Measurements from ENCODE around the gene CCDC192. TPM values are rescaled to one million over a fixed set of nuclear protein-coding genes. Genes with fewer than 3 reads are reported as not detected.

The CCDC192 gene
- total and polyA plus RNA-seq, 8 donors: 0.81 to 1.6 (median 1.2) TPM; not detected in 2

DNA sequence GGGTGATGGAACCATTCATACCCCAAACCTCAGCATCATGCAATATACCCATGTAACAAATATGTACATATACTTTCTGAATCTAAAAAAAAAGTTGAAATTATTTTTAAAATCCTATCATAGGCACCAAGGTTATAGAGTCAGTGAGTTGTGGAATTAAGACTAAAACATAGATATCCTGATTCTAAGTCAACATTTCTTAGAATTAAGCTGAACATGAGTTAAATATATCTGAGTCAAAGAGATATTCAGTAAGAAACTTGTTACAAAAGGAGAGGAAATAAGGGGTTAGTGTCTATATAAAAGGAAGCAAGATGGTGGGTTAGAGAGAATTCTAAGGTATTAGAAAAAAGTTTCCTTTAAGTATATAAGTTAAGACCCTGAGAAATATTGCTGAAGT is 89.9 kb downstream of the CCDC192 start:
- Histone ChIP-seq H3K36me3 (no peaks in the 10 kb centered on the region), H3K27me3 (no peaks in the 10 kb centered on the region), H3K27ac (no peak overlapping the region), H3K4me1 (no peaks in the 10 kb centered on the region), H3K4me3 (no peak overlapping the region), H3K9me3 (peaks cover 0 to 28% of the 10 kb centered on the region in 2 donors)
- DNase-seq (no peak), ATAC-seq (no peak)
- TF ChIP-seq, protein P1, sequence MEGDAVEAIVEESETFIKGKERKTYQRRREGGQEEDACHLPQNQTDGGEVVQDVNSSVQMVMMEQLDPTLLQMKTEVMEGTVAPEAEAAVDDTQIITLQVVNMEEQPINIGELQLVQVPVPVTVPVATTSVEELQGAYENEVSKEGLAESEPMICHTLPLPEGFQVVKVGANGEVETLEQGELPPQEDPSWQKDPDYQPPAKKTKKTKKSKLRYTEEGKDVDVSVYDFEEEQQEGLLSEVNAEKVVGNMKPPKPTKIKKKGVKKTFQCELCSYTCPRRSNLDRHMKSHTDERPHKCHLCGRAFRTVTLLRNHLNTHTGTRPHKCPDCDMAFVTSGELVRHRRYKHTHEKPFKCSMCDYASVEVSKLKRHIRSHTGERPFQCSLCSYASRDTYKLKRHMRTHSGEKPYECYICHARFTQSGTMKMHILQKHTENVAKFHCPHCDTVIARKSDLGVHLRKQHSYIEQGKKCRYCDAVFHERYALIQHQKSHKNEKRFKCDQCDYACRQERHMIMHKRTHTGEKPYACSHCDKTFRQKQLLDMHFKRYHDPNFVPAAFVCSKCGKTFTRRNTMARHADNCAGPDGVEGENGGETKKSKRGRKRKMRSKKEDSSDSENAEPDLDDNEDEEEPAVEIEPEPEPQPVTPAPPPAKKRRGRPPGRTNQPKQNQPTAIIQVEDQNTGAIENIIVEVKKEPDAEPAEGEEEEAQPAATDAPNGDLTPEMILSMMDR (IDR thresholded peaks at IDR 0.05): no peak
- intact Hi-C loops (cut with DNase I): no loop called here

DNA sequence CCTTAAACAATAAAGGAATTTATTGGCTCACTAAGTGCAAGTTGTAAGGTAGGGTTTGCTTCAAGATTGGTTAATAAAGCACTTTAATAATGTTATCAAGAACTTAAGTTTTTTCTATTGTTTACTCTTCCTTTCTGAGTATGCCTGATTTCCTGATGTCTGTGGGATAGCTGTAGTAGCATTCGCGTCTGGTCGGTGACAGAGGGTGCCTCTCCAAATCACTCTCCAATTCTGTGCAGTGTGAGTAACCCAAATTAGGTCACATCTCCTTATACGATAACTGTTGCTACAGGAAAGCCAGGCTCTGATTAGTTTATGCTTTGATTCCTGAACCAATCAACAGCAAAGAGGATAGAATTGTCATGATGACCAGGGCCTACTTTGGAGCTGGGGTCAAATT is 90.7 kb downstream of the CCDC192 start:
- TF ChIP-seq, protein P1 (IDR thresholded peaks at IDR 0.05): no peak
- Histone ChIP-seq H3K27ac (no peak overlapping the region), H3K9me3 (peaks cover 0 to 28% of the 10 kb centered on the region in 2 donors), H3K27me3 (no peaks in the 10 kb centered on the region), H3K4me1 (no peaks in the 10 kb centered on the region), H3K36me3 (no peaks in the 10 kb centered on the region), H3K4me3 (no peak overlapping the region)
- peak; percentile 83 for ATAC-seq
- DNase-seq: no peak
- intact Hi-C loops (cut with DNase I): no loop called here

DNA sequence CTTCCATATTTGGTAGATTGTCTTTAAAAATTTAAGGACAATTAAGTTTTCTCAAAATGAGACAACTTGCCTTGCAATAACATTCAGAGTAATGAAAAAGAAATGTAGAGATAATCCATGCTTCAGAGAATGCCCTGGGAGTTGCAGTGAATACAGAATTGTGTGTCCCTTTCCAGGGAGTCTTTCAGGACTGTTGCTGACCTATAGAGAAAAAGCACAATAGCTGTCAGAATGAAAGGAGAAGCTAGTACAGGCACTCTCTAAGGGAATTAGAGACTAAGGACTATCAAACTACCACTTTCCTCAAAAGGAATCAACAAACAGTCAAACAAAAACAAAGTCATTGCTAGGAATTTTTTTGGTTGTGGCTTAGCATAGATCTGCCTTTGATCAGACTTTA is 93.0 kb downstream of the CCDC192 start:
- H3K27me3 ChIP-seq: no peaks in the 10 kb centered on the region
- no peak for ATAC-seq
- TF ChIP-seq, protein P1 (IDR thresholded peaks at IDR 0.05): no peak
- no peaks in the 10 kb centered on the region for H3K4me1 ChIP-seq
- H3K4me3 ChIP-seq: no peak overlapping the region
- peaks cover 0 to 13% of the 10 kb centered on the region in 2 donors for H3K9me3 ChIP-seq
- intact Hi-C loops (cut with DNase I): no loop called here
- H3K36me3 ChIP-seq: no peaks in the 10 kb centered on the region
- H3K27ac ChIP-seq: no peak overlapping the region
- DNase-seq: no peak

DNA sequence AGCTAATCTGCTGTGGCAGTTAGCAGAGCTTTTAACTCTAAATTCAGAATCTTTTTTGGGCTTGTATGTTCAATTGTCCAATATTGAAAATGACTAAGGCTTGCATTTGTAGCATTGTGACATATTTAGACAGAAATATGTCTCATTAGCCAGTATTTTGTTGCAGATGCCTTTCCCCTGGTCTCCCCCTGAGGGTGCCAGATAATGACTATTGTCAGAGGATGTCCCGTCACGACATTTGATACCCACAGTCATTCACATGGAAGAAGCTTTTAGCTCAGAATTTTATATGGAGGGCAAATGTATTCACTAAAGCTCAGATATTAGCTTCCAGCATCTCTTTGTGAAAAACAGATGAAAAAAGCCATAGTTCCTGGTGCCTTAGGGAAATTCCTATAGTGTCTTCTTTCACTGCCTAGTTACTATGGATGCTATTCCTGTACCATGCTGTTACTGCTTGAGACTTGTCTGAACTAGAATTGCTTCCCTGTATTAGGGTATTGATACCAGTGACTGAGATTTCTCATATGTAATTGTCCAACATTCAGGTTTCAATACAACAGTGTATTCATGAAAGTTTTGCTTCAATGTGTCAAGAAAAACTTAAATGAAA is 96.2 kb downstream of the CCDC192 start:
- Histone ChIP-seq H3K4me1 (no peaks in the 10 kb centered on the region), H3K27me3 (no peaks in the 10 kb centered on the region), H3K4me3 (no peak overlapping the region), H3K36me3 (no peaks in the 10 kb centered on the region), H3K9me3 (no peaks in the 10 kb centered on the region), H3K27ac (no peak overlapping the region)
- DNase-seq: no peak
- TF ChIP-seq, protein P1 (IDR thresholded peaks at IDR 0.05): no peak
- intact Hi-C loops (cut with DNase I): no loop called here
- no peak for ATAC-seq

DNA sequence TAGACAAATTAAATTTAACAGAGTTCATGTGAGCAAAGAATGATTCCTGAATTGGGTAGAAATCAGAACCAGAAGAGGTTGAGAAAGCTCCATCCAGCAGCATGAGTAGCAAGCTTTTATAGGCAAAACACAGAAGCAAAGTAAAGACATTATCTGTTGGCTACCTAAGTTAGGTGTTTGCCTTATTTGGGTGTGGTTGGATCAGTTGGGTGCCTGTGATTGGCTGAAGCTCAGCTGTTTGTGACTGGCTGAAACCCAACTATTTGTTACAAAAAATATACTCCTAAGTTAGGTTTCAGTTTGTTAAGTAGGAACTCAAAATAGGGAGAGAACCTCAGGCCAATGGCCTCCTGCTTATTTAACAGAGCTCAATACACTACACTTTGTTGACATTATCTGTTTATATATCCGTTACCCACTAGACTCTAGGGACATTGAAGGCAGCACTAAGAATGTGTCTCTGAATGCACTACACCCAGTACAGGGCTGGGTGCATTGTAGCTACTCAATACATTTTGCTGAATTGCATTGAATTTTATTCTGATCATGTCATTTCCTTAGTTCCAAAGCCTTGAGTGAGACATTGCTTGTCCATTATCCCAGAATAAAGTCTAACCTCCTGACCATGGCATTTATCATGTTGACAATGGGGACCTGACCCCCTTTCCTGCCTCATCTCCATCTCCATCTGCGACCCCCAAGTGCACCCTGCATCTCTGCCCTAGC is 98.7 kb downstream of the CCDC192 start:
- ATAC-seq (no peak), DNase-seq (no peak)
- Histone ChIP-seq H3K9me3 (no peaks in the 10 kb centered on the region), H3K27ac (no peak overlapping the region), H3K4me3 (no peak overlapping the region), H3K4me1 (no peaks in the 10 kb centered on the region), H3K36me3 (no peaks in the 10 kb centered on the region), H3K27me3 (no peaks in the 10 kb centered on the region)
- TF ChIP-seq, protein P1 (IDR thresholded peaks at IDR 0.05): no peak
- intact Hi-C loops (cut with DNase I): no loop called here

Measured in left lung (tissue), 10 donors.